GM21528 (cell line): Measurements from ENCODE around the gene SLCO2A1.

Experiments
- ATAC-seq: cut with Tn5 transposase; IDR thresholded peaks from one replicate; pipeline ENCODE4 v1.9.1; 2021; ENCODE audit warnings: mild to moderate bottlenecking, moderate library complexity; ENCODE audit not compliant: unreplicated experiment, low FRiP score

The SLCO2A1 gene

DNA sequence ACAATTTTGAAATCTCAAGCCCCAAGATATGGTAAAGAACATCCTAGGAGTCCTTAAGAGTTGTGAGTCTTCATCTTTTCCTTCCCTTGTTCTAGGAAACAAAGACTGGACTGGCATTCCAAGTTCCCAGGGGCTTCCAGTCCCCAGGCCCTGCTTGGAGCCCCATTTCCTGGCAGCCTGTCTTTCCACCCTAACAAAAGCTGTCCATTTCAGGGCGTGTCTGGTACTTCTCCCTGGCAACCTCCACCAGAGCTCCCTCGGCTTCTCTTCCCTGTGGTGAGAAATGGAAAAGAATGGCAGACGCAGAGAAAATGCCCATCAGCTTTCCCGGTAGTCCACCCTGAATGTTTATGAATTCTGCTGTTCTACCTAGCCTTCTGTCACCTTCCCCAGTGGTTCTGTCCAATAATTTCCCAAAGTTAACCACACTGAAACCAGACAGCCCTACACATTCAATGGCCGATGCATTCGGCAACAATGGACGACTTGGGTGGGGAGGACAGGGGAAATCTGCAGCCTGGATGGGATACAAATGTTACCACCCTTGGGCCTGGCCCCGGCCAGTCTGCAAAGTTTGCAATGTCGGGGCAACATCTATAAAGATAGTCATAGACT, 140.9 kb downstream of the SLCO2A1 start:
- ATAC-seq = no peak

GRCh38 chr3:133887803-133888703, 141.7 kb downstream of the SLCO2A1 start:
- no peak for ATAC-seq

GRCh38 chr3:133887074-133887802, 142.5 kb downstream of the SLCO2A1 start:
- no peak for ATAC-seq

DNA sequence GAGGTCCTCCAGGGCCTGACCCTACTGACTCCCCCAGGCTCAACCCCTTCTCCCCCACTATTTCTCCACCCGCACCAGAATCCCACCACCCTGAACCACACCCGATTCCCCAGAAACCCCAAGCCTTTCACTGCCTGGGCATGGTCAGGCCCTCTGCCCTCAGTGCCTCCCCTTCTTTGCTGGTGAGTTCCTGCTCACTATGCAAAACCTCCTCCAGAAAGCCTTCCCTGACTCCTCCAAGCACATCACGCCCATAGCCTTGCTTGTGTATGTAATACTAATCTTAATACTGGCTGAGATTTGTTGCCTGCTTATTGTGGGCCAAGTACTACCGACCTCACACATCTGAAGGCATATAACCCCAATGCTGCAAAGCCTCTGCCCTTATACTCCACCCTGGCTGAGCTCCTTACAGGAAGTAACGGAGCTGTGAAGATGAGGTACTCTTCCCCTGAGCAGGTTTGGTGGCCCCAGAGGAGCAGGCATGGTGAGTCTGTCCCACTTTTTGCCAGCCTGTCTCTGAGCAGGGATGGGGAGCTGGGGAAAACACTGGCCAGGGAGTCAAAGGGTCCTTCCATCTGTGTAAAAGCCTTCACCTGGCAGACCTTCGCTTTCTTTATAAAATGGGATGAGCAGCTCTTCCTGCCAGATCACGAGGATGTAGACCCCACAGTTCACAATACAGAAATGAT, 143.5 kb downstream of the SLCO2A1 start:
- no peak for ATAC-seq

GRCh38 chr3:133884887-133885711, 144.6 kb downstream of the SLCO2A1 start:
- ATAC-seq = no peak

DNA sequence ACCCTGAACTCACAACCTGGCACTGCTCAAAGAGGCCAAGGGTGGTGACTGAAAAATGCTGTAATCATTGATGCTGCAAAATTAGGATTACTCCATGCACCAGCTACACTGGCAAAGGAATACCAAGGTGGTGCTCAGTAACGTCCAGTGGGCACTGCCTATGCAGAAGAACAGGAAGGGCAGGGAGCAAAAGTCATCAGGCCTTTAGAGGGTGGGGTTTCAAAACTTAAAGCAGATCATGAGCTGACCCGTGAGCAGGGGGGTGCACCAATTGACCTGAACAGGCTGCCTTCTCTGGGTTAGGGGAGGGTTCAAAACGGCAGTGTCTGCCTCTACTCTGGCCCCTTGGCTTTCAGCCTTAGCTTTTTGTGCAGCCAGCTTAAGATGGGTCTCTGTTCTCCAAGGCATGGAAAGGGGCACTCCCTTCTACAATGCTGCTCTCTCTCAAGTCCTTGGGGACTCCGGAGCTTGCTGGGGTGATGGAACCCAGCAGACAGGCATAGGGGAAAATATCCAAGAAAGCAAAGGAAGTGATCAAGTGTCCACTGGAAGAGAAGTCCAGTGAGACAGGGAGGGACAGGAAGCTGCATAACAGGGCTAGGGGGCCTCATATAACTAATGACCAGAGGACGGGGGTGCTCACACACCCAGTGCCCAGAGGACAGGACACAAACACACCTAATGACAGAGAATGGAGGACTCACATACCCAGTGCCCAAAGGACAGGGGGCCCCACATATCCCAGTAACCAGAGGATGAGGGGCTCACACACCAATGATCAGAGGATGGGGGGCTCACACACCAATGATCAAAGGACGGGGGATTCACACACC, 145.5 kb downstream of the SLCO2A1 start:
- no peak for ATAC-seq

GRCh38 chr3:133883641-133884040, 146.1 kb downstream of the SLCO2A1 start:
- no peak for ATAC-seq

- no peak for ATAC-seq
Observed at GRCh38 chr3:133882986-133883586, 146.6 kb downstream of the SLCO2A1 start.

DNA sequence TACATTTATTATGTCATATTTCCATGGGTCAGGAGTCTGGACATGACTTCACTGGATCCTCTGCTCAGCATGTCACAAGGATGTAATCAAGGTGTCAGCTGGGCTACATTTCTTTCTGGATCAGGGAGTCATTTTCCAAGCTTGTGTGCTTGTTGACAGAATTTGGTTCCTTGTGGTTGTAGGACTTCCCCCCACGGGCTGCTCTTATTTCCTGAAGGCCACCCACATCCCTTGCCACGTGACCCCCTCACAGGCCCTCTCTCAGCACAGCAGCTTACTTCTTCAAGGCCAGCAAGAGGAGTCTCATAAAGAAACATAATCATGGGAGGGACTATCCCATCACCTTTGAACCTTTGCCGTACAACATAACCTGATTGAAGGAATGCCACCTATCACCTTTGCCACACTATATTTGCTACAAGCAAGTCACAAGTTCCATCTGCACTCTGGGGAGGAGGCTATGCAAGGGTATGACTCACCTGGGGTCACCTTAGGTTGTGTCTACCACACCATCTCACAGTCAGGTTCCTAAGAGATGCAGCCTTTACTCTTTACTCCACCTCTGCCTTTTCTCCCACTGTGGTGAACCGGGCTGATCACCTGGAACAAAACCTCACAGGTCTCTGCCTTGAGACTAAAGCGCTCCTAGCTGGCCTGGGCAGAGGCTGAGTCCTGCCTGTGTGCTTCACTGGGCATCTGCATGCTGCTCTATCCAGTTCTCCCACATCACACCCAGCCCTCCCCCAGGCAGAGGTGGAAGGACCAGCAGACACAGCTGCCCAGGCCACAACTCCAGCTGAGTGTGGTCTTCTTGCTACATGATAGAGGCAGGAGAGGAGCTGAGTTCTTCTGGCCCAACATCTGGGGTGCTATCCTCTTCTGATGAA, 147.5 kb downstream of the SLCO2A1 start:
- no peak for ATAC-seq

DNA sequence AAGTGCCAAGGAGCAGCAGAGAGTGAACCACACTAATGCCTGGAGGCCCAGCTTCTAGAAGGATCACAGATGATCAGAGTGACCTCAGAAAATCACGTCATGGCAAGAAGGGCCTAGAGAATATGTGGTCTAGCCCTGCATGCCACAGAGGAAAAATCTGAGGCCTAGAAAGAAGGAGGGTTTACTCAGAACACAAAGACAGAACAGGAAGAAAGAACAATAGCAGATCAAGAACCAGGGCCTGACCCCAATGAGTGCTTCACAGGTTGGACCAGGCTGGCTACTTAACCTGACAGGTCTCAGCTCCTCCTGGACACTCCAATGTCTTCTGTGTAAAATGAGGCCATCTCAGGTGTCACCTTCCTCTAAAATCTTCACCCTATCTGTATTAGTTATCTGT, 148.2 kb downstream of the SLCO2A1 start:
- ATAC-seq = no peak

DNA sequence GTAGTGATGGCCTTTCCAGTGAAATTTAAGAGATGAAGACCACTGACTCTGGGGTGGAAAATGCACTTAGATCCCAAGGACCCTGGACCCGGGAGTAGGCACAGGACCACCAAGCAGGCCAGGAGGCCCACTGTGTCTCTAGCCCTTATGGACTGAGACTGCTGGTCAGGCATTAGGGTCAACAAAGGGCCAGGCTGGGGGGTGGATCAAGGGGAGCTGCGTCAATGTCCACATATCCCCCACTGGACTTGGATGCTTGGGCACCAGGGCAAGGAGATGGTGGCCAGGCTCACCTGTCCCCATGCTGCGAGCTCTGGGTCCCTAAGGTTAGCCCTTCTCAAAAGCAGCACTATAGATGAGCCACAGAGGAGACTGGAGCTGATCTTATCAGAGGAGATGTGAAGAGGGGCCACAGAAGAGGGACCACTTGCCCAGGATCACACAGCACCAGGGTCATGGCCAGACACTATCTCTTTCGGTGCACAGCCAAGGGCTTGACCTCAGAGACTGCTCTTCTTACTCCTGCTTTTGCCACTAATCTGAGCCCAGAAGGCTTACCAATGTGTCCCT, 148.8 kb downstream of the SLCO2A1 start:
- no peak for ATAC-seq

- ATAC-seq = no peak
Observed at GRCh38 chr3:133880287-133880686, 149.4 kb downstream of the SLCO2A1 start.

- no peak for ATAC-seq
Observed at GRCh38 chr3:133878518-133878917, 151.2 kb downstream of the SLCO2A1 start.
